HG03460 (cell line): Measurements from ENCODE around the gene DPP10.

ENCODE experiments used
- ATAC-seq: cut with Tn5 transposase; IDR thresholded peaks from one replicate; pipeline ENCODE4 v1.9.1; 2021; ENCODE audit not compliant: unreplicated experiment

DPP10 gene

GRCh38 chr2:115541814-115542213 is 1099.4 kb downstream of the DPP10 start:
- no peak for ATAC-seq

- no peak for ATAC-seq
Measured at GRCh38 chr2:115542331-115542730, 1099.9 kb downstream of the DPP10 start.

GRCh38 chr2:115543024-115543423 is 1100.6 kb downstream of the DPP10 start:
- no peak for ATAC-seq

- no peak for ATAC-seq
Measured at GRCh38 chr2:115543461-115543860, 1101.0 kb downstream of the DPP10 start.

GRCh38 chr2:115549611-115550130 is 1107.2 kb downstream of the DPP10 start:
- ATAC-seq: no peak

GRCh38 chr2:115552726-115553125 is 1110.3 kb downstream of the DPP10 start:
- ATAC-seq: no peak

- no peak for ATAC-seq
Measured at GRCh38 chr2:115554153-115554552, 1111.7 kb downstream of the DPP10 start.

GRCh38 chr2:115558725-115559124 is 1116.3 kb downstream of the DPP10 start:
- no peak for ATAC-seq

- no peak for ATAC-seq
Measured at GRCh38 chr2:115560666-115561065, 1118.2 kb downstream of the DPP10 start.

GRCh38 chr2:115568643-115569042 is 1126.2 kb downstream of the DPP10 start:
- ATAC-seq: no peak

- no peak for ATAC-seq
Measured at GRCh38 chr2:115569547-115569946, 1127.1 kb downstream of the DPP10 start.

GRCh38 chr2:115572746-115573145 is 1130.3 kb downstream of the DPP10 start:
- ATAC-seq: no peak

- ATAC-seq: no peak
Measured at GRCh38 chr2:115573756-115574155, 1131.3 kb downstream of the DPP10 start.

GRCh38 chr2:115574667-115575066 is 1132.2 kb downstream of the DPP10 start:
- no peak for ATAC-seq

GRCh38 chr2:115580784-115581183 is 1138.3 kb downstream of the DPP10 start:
- no peak for ATAC-seq

GRCh38 chr2:115584507-115584906 is 1142.1 kb downstream of the DPP10 start:
- ATAC-seq: no peak

GRCh38 chr2:115596659-115597375 is 1154.4 kb downstream of the DPP10 start:
- ATAC-seq: no peak

GRCh38 chr2:115603285-115603684 is 1160.8 kb downstream of the DPP10 start:
- no peak for ATAC-seq

- ATAC-seq: no peak
Measured at GRCh38 chr2:115606350-115606749, 1163.9 kb downstream of the DPP10 start.

- ATAC-seq: no peak
Measured at GRCh38 chr2:115609978-115610377, 1167.5 kb downstream of the DPP10 start.

- no peak for ATAC-seq
Measured at GRCh38 chr2:115610888-115611287, 1168.4 kb downstream of the DPP10 start.

- no peak for ATAC-seq
Measured at GRCh38 chr2:115624332-115624731, 1181.9 kb downstream of the DPP10 start.

GRCh38 chr2:115634578-115634977 is 1192.1 kb downstream of the DPP10 start:
- ATAC-seq: no peak
